GM21576 (cell line): ENCODE measurements around the gene CCDC170.
"Not testable (repeated sequence)": the region's sequence is repeated elsewhere in the genome, so short reads cannot be mapped to it uniquely, and the experiment has no call there.

Source experiments
- ATAC-seq: cut with Tn5 transposase; IDR thresholded peaks from one replicate; pipeline ENCODE4 v1.9.1; 2021; ENCODE audit warnings: mild to moderate bottlenecking, moderate library complexity; ENCODE audit not compliant: unreplicated experiment

CCDC170 gene, protein sequence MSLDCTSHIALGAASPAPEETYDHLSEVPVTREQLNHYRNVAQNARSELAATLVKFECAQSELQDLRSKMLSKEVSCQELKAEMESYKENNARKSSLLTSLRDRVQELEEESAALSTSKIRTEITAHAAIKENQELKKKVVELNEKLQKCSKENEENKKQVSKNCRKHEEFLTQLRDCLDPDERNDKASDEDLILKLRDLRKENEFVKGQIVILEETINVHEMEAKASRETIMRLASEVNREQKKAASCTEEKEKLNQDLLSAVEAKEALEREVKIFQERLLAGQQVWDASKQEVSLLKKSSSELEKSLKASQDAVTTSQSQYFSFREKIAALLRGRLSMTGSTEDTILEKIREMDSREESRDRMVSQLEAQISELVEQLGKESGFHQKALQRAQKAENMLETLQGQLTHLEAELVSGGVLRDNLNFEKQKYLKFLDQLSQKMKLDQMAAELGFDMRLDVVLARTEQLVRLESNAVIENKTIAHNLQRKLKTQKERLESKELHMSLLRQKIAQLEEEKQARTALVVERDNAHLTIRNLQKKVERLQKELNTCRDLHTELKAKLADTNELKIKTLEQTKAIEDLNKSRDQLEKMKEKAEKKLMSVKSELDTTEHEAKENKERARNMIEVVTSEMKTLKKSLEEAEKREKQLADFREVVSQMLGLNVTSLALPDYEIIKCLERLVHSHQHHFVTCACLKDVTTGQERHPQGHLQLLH

DNA sequence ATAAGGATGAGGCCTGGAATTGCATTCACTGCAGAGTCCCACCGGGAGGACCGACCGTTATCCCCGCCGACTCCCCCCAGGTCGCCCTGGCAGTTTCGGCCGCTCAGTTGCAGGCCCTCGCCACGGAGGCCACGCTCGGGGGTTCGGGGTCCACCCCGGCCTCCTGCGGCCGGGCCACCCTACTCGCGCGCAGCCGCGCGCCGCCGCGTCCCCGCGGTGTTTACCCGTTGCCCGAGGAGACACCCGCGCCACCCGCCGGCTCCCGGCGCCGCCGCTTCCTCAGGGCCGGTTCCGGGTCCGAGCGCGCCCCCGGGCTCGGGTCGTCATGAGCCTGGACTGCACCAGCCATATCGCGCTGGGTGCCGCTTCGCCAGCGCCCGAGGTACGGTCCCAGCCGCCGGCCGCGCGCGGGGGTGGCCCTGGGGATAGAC is at the start of gene CCDC170:
CCDC170 (plus strand) TSS at position 214 of the 431 bp plus-strand sequence; CDS start at position 326, 112 bp downstream.
- ATAC-seq: no peak

DNA sequence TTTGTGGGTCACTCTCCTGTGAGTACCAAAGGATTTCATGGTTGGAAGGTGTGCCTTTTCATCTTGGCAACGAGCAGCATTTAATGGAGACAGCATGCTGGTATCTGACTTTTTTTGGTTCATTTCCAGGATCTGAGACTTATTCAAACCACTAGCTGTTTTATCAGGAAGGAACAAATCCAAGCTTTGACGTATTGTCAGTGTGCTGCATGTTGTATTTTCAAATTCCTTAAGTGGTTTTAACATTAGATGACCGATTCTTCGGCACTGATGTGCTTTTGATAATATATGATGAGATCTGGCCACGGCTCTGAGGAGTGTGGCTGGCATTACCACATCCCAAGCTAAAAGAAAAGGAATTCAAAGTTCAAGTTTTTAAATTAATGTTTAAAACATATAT is 48.3 kb upstream of the CCDC170 start:
- no peak for ATAC-seq

DNA sequence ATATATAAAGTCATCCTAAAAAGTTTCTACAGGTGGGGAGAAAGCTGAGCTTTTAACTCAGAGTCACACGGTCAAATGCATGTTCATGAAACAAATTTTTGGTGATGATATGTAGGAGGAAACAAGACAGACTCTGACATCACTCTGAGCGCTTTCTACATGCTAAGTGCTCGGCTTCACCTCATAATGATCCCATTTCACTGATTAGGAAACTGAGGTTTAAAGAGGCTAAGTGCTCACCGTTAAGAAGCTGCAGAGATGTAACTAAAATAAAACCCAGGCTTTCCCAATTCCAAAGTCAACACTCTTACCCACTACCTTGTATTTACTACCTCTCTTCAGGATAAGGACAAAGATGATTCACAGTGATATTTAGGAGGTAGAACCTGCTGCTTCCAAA is 46.6 kb upstream of the CCDC170 start:
- ATAC-seq: no peak

DNA sequence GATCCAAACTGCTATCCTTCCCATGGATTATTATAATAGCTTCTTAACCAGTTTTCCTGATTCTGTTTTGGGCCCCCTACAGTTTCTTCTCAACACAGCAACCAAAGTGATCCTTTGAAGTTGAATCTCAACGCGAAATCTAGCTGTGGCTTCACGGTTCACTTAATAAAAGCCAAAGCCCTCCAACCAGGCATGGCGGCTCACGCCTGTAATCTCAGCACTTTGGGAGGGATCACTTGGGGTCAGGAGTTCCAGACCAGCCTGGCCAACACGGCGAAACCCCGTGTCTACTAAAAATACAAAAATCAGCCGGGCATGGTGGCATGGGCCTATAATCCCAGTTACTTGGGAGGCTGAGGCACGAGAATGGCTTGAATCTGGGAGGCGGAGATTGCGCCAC is 45.2 kb upstream of the CCDC170 start:
- no peak for ATAC-seq

DNA sequence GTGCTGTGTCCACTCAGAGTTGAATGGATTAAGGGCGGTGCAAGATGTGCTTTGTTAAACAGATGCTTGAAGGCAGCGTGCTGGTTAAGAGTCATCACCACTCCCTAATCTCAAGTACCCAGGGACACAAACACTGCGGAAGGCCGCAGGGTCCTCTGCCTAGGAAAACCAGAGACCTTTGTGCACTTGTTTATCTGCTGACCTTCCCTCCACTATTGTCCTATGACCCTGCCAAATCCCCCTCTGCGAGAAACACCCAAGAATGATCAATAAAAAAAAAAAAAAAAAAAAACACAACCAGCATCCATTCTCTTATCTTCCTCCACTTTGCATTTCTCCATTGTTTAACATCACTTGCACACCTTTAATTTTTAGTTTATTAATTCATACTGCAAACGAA is 42.9 kb upstream of the CCDC170 start:
- ATAC-seq: not testable (repeated sequence)

DNA sequence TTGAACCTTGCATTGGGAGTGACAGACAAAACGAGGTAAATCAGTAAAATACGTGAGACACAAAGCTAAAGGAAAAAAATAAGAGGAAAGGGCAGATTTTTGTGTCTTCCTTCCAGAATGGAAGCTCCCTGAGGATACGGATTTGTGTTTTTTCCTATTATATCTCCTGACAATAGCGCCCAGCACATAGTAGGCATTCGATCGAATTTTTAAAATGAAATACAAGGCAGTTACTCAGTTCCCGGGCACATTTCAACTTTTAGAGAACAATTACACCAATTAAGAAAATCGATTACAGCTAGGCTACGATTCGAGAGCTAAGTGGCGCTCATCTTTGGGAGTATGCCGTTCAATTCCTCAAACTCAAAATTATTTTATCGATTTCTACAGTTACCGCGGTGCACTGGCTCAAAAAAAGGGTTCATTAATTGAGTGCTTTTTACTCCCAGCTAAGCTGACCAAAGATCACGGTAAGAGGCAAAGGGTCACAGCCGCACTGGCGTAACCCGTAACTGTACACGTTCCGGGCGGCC is 42.3 kb upstream of the CCDC170 start:
- ATAC-seq: no peak

DNA sequence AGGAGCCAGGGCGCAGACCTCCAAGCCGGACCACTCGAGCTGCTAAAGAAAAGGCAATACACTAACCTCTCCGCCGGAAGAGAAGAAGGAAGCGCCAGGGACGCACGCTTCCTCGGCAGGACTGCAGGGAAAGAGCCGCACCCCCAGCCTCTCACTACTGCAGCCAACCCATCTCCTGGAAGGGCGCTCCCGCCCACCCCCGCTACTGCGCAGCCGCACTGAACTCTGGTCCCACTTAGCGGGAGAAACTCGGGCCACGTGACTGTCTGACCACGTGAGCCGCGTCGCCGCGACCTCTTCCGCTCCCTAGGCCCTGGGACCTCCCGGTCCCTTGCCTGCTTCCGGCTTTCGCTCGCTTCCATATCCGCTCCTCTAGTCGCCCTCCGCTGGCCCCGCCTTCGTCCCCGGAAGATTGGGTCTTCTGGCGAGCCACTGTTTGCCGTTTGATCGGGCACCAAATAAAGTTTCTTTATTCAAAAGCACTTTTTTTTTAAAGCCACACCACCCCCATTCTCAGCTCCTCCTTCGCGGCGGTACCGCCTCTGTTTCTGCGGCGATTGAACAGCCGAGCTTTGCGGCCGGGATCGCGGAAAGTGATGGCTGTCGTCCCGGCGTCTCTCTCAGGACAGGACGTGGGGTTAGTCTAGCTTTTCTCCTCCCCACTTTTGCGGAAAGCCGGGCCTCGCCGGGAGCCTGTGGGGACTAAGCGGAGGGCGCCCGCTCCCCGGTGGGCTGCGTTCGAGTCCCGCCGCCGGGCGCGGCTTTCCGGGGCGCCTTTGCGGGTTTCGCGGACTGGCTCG is 41.7 kb upstream of the CCDC170 start, which contains the start of gene RMND1:
RMND1 (minus strand) TSS at position 177 of the 800 bp plus-strand sequence. CDS start 6,315 bp downstream, outside the sequence.
- peak; percentile 97 for ATAC-seq

DNA sequence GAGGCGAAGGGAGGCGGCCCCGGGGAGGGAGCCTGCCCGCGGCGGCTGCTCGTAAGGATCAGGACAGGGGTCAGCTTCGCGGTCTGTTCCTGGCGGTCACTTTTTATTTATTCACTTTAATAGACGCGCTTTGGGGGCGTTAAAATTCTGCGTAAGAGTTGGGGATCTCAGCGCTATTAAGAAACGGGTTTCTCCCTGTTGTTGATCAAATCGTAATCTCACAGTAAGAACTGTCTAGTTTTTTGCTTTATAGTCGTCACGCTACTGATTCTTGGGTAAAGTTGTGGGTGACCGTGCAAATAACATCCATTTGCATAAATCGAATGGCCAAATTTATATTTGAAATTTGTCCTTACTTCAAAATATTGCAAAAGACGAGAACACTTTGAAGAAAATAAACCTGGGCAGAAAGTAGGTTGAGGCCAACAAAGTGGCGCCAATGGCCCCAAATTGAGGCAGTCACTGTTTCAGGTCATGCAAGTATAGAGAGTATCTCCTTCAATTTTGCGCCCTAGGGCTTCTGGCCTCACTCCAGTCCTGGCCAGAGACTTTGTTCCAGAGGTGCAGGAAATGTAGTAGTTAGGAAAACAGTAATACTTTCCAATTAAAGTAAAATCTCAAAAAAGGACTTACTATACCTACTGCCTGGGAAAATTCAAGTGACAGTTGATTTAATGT is 40.9 kb upstream of the CCDC170 start:
- no peak for ATAC-seq

DNA sequence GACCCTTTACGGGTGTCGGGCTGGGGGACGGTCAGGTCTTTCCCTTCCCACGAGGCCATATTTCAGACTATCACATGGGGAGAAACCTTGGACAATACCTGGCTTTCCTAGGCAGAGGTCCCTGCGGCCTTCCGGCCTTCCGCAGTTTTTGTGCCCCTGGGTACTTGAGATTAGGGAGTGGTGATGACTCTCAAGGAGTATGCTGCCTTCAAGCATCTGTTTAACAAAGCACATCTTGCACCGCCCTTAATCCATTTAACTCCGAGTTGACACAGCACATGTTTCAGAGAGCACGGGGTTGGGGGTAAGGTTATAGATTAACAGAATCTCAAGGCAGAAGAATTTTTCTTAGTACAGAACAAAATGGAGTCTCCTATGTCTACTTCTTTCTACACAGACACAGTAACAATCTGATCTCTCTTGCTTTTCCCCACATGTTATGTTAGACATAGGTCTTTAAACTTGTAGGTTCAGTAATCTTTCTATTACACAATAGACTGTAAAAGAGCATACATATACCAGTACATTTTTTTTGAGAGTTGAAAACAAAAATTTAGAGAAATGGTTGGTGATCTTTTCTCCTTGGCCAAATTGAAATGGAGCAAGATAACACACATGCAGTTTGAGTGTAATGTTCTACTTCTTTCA is 37.9 kb upstream of the CCDC170 start:
- ATAC-seq: not testable (repeated sequence)

DNA sequence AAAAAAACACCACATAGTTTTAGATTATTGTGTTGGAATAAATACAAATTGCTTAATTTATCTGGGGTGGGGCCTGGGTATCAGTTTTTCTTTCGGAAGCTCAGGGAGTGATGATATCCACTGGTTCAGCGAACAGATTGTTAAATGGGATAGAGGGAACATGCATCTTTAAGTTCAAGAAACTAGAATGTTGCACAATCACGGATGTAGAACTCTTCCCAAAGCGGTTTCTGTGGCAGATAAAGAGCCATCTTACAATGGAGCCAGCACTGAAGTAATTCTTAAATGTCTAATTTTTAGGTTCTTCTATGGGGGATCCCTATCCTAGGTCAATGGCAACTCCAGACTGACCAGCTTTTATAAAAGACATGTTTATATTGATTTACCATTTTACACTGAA is 32.1 kb upstream of the CCDC170 start:
- ATAC-seq: no peak

DNA sequence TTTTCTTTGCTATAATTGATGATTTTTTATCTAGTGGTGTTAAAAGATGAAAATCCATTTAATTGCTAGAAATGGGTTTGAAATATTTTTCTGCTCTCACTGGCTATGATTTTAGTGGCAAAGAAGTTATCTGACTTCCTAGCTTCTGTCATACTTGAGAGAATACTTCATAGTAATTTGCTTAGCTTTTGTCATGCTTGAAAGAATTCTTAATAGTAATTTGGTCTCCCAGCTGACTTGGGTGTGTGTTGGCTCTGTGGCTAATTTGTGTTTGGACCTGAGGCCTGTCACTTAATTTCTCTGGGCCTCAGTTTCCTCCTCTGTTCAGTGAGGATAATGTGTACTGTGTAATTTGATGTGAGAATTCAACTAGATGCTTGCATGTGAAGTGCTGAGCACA is 29.1 kb upstream of the CCDC170 start:
- ATAC-seq: no peak

DNA sequence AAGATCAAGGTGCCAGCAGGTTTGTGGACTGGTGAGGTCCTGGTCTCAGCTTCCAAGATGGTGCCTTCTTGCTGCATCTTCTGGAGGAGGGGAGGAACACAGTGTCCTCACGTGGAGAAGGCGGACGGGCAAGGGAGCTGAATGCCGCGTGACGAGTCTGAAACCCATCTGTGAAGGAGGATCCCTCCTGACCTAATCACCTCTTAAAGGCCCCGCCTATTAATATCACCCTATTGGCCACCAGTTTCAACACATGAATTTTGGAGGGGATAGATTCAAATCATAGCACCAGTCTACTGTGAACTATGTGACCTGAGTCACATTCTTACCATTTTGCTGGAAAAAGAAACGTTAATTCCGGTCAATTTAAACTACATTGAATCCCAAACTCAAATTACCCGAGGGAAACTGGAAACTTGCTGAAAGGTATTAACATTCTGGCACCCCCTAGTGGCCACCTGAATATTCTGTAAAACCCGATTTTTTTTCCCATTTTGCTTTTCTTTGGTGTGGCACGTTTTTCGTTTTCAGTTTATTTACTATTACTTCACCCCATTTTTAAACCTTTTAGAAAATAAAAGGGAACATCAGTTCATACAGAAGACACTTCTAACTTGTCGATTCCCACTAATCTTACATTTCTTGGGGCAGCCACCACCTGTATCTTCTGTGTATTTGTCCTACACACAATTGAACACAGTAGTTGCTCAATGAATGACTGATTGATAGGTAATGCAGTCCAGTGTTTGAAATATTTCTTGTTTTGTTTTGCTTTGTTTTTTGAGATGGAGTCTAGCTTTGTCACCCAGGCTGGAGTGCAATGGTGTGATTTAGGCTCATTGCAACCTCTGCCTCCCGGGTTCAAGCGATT is 17.9 kb upstream of the CCDC170 start:
- ATAC-seq: no peak

DNA sequence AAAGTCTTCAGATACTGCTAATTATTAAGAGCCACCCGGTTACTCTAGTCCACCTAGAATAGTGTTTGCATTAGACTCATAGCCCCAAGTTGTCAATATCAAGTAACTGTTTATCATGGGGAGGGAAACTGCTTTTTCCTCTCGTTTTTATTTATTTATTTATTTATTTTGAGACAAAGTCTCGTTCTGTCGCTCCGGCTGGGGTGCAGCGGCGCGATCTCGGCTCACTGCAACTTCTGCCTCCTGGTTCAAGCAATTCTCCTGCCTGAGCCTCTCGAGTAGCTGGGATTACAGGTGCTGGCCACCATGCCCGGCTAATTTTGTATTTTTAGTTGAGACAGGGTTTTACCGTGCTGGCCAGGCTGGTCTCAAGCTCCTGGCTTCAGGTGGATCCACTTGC is 16.1 kb upstream of the CCDC170 start:
- ATAC-seq: no peak

DNA sequence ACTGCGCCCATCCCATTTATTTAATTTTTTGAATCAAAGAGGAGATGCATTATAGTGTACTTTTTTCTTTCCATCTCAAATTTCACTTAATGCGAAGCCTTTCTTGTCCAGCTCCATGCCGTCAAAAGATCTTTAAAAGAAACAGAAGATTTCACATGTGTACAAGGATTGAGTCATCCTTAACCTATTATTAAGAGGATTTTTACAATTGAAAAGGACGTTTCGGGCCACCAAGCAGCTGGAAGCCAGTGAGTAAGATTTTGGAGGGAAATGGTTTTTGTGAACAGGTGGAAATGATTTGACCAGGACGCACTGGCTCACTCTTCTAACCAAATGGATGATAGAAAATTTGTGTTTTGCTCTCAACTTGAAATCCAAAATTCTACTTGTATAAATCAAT is 15.1 kb upstream of the CCDC170 start:
- no peak for ATAC-seq

DNA sequence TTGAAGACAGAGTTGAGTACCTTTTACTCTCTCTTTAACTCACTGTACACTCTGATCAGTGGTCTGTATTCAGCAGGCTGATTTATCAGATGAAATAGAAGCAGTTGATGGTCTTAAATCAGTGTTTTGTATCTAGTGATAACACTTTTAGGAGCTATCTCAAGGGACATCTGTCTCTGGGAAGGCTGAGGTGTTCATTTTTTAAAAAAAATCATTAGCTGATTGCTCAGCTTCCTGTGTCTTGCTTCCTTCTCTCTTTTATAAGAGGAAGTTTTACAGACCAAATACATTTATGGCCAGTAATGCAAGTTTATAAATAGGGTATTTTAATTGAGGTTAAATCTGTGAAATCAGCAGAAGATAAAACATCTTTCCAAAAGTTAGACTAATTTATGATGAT is 12.0 kb upstream of the CCDC170 start:
- peak; percentile 38 for ATAC-seq

DNA sequence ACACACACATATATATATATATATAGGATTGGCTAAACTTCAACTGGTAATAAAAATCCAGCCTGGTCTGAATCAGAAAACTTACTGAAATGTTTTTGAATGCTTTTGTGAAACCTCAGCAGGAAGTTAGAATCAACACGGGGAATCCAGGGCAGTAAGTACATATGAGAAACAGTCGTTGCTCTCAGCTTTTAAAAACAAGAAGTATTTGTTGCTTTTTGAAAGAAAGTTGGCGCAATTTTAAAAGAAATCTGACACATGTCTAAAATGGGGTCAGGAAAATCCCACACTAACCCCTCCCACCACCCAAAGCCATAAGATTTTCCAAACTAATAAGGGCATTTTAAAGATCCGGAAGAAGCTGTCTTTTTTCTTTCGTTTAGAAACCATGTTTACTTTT is 11.5 kb upstream of the CCDC170 start:
- ATAC-seq: peak; percentile 82

DNA sequence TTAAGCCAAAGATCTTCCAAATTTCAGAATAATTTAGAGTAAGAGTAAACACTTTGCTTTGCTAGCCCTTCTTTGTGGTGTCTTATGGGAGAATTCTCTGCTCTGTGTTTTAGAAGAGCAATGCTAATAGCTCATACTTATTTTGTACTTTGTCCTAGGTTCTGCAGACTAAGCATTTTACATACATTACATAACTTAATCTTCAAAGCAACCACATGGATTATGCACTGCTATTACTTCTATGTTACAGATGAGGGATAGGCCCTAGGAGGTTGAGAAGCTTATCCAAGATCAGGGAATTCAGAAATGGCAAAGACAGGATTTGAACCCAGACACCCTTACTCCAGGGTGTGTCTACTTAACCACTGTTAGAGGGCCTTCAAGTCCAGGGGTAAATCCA is 9.8 kb upstream of the CCDC170 start:
- no peak for ATAC-seq

DNA sequence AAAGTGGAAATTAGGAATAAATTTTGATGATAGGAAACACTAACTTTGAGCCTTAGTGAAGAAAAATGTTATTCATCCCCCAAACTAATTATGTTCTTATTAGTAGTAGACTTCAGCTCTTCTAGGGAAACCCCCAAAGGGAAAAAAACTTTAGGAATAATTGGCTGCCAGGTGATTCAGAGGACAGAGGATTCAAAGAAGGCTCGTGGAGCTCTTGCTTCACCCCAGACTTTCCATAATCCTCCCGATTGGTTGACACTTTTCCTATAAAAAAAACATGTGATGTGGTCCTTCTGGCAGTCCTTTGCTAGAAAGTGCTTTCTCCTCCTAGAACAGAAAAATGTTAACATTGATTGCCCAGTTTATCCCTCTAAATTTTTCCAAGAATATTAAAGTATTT is 5.6 kb upstream of the CCDC170 start:
- no peak for ATAC-seq

DNA sequence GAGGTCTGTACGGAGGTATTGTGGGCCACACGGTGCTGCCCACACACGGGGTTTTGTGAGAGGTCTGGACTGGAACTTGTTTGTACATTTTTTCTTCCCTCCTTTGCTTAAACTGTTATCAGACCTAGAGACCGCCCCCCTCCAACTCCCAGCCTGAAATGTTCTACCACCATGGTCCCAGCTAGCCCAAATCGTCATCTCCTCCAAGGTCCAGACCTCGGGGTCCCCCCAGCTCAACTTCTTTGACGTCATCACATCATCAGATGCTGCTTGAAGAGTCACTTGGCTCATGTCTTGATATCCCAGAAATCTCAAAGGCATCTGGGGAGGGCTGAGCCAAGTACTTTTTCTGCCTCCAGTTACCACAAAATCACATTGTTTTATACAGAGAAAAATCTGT is 2.8 kb upstream of the CCDC170 start:
- ATAC-seq: no peak
